Skeletal muscle tissue (tissue), 4 donors: ENCODE results near the gene MORN4. TPM values are rescaled to one million over a fixed set of nuclear protein-coding genes. Genes with fewer than 3 reads are reported as not detected.

Experiments used
- H3K27ac ChIP-seq: one replicate; pipeline ENCODE4 v1.7.0; 2013; ENCODE audit warnings: mild to moderate bottlenecking, low read depth, low read length, inconsistent platforms
- H3K27me3 ChIP-seq, 3 donors: one replicate each; pipeline ENCODE4 v1.7.0; 2013; ENCODE audit warnings: low read length in 3 of 3; ENCODE audit not compliant: control insufficient read depth in 3 of 3, insufficient read depth in 3 of 3
- H3K36me3 ChIP-seq, 3 donors: one replicate each; pipeline ENCODE4 v1.7.0; 2013; ENCODE audit warnings: low read length in 3 of 3; ENCODE audit not compliant: control insufficient read depth in 3 of 3, insufficient read depth in 3 of 3
- H3K4me1 ChIP-seq, 3 donors: one replicate each; pipeline ENCODE4 v1.7.0; 2013; ENCODE audit warnings: low read length in 3 of 3, mild to moderate bottlenecking in 3 of 3; ENCODE audit not compliant: control insufficient read depth in 3 of 3, insufficient read depth in 3 of 3
- H3K4me3 ChIP-seq, 3 donors: one replicate each; pipeline ENCODE4 v1.7.0; 2013; ENCODE audit warnings: low read length in 3 of 3
- H3K9ac ChIP-seq, 3 donors: one replicate each; pipeline ENCODE4 v1.7.0; 2013; ENCODE audit warnings: low read length in 3 of 3, mild to moderate bottlenecking in 3 of 3, moderate library complexity in 2 of 3, low read depth in 1 of 3
- H3K9me3 ChIP-seq, 3 donors: one replicate each; pipeline ENCODE4 v1.7.0; 2013; ENCODE audit warnings: low read length in 3 of 3; ENCODE audit not compliant: control insufficient read depth in 3 of 3
- total RNA-seq: library from RNA; depleted of rRNA; stranded (reverse); fragments of >200 nt; gene quantifications from one replicate; pipeline ENCODE4 v1.2.3, GENCODE V29; 2014
- donor health status: Osteomylitis.

The MORN4 gene
- total RNA-seq: 1.0 TPM

DNA sequence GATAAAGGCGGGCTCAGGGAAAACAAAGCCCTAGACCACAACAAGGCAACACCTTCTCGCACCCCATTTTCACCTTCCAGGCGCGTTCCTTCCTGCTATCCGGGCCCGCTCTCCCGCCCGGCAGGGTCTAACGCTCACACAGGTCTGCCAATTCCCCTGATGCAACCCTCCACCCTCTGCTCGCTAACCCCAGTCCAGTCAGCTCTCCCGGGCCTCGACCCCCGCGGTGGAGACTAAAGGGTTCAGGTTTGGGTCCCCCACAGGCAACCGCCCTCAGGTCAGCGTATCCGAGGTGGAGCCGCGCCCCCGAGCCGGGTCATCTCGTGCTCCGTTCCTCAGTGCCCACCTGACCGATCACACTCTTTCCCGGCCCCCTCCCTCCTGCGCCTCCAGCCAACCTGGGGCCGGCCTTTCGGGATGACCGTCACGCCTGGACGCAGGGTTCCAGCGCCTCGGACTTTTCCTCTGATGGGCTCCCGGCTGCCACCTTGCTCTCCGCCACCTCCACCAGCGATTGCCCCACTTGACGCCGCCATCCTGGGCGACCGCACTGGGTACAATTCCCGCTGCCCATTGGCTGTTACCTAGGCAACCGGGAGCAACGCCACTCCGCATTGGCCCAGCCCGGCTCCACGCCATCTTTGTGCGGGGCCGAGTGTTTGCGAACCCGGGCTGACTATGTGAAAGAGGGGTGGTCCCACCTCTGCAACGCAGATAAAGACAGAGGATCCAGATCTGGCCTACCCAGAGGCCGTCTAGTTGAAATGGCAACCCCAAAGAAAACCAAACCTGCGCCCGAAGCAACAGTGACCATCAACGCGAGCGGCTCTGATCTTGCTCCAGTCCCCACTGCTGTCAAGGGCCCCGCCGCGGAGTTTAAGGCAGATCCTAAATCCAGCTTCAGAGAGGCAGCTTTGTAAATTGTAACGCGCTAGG is at the start of gene MORN4:
MORN4 (minus strand) TSS at position 552 of the 936 bp plus-strand sequence. CDS start 13,847 bp downstream, outside the sequence.
- Histone ChIP-seq H3K4me3 (peak within 1 kb of the TSS; percentile 91 to 93 (median 92)), H3K9ac (peak within 1 kb of the TSS; percentile 79 to 85 (median 79)), H3K27ac (peak within 1 kb of the TSS; percentile 48), H3K36me3 (no peaks in the 10 kb centered on the region), H3K4me1 (peaks cover 7 to 9% (median 7%) of the 10 kb centered on the region in 3 donors), H3K27me3 (no peaks in the 10 kb centered on the region), H3K9me3 (no peaks in the 10 kb centered on the region)

DNA sequence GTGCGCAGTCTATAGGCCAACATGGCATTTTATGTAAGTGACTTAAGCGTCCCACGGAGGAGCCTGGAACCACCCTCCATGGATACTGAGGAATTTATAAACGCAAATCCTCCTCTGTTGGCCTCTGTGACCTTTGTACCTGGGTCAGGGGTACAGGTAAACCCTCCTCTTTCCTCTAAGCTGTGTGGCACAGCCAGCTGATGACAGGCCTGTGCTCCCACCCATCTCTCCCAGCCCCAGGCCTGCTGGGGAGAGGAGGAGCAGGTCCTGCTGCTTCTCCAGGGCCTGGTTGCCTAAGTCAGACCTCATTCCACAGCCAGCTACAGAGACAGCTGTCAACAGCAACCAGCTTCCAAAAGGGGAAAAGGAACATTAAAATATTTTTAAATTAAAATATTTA is 48.7 kb upstream of the MORN4 start:
- H3K9ac ChIP-seq: no peak overlapping the region
- peaks cover 29 to 36% (median 29%) of the 10 kb centered on the region in 3 donors for H3K4me1 ChIP-seq
- H3K27ac ChIP-seq: no peak overlapping the region
- no peaks in the 10 kb centered on the region for H3K27me3 ChIP-seq
- no peaks in the 10 kb centered on the region for H3K9me3 ChIP-seq
- H3K36me3 ChIP-seq: peaks cover 11 to 17% (median 15%) of the 10 kb centered on the region in 3 donors
- no peak overlapping the region for H3K4me3 ChIP-seq

DNA sequence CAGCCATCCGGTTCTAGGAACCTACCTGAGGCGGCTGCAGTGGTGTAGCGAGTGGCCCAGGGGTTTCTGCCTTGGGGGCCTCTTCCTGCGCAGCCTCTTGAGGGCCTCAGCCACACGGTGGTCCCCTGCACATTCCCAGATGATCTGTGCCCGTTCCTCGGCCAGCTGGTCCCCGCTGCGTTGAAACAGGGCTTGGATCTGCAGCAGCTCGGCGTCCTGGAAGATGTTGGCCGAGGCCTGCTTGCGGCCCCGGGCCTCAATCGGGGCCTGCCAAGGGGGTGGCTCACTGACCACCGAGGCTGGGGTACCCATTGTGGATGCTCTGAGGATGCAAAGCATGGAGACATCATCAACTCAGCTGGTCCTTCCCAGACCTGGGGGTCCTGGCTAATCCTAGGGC is 46.3 kb upstream of the MORN4 start:
- H3K27ac ChIP-seq: no peak overlapping the region
- peaks cover 12 to 14% (median 13%) of the 10 kb centered on the region in 3 donors for H3K4me1 ChIP-seq
- H3K36me3 ChIP-seq: peaks cover 25 to 36% (median 30%) of the 10 kb centered on the region in 3 donors
- H3K27me3 ChIP-seq: no peaks in the 10 kb centered on the region
- H3K4me3 ChIP-seq: no peak overlapping the region
- H3K9me3 ChIP-seq: no peaks in the 10 kb centered on the region
- H3K9ac ChIP-seq: no peak overlapping the region

DNA sequence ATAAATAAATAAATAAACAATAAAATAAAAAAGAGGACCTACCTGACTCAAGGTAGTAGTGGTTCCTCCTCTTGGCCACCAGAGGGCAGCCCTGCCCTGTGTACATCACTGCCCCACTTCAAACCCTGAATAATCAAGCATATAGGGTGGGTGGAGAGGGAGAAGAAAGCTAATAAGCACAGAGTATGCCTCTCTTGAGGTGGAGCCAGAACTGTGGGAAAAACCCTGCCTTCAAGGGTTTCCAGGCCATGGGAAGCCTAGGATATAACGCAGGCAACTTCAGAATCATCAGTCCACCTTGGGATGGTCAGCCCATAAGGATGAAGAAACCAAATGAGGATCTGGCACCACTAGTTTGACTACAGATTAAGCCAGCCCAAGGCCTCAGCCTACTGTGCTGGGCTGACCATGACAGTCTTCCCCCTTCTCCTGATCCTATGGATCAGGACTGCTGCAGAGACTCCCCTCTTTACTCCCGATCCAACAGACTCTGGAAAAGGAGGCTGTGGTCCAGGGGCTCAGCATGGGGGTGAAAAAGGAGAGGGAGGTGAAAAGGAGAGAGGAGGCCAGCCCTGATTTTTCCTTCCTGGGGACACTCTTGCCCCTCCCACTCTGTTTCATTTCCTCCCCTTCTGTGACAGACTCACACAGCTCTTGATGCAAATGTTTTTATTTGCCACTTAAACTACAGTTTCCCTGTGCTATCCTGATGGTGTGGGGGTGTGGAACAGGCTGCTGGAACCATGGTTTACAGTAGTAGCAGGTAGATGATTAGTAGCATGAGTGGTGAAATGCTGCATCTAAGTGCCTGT is 43.7 kb upstream of the MORN4 start:
- Histone ChIP-seq H3K36me3 (peaks cover 39 to 49% (median 41%) of the 10 kb centered on the region in 3 donors), H3K27ac (no peak overlapping the region), H3K4me1 (no peaks in the 10 kb centered on the region), H3K27me3 (no peaks in the 10 kb centered on the region), H3K9me3 (no peaks in the 10 kb centered on the region), H3K9ac (no peak overlapping the region), H3K4me3 (no peak overlapping the region)

DNA sequence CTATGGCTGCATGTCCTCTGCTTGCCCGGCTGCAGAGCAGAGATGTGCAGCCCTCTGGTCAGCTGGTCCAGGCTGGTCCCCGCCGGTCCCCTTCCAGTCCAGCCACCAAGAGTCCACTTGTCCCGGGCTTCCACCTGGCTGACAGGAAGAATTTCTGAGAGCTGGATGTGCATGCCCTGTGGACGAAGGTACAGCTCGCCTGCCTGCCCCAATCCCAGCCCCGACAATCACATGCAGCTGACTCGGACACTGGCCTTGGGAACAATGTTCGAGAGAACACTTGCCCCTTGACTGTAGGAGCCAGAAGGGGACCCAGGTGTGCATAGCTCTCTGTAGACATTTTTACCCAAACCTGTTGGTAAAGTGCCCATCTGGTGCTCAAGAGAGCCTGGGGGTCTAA is 41.9 kb upstream of the MORN4 start:
- no peaks in the 10 kb centered on the region for H3K9me3 ChIP-seq
- no peak overlapping the region for H3K27ac ChIP-seq
- peaks cover 41 to 49% (median 45%) of the 10 kb centered on the region in 3 donors for H3K36me3 ChIP-seq
- no peak overlapping the region for H3K4me3 ChIP-seq
- H3K9ac ChIP-seq: no peak overlapping the region
- H3K27me3 ChIP-seq: no peaks in the 10 kb centered on the region
- no peaks in the 10 kb centered on the region for H3K4me1 ChIP-seq

DNA sequence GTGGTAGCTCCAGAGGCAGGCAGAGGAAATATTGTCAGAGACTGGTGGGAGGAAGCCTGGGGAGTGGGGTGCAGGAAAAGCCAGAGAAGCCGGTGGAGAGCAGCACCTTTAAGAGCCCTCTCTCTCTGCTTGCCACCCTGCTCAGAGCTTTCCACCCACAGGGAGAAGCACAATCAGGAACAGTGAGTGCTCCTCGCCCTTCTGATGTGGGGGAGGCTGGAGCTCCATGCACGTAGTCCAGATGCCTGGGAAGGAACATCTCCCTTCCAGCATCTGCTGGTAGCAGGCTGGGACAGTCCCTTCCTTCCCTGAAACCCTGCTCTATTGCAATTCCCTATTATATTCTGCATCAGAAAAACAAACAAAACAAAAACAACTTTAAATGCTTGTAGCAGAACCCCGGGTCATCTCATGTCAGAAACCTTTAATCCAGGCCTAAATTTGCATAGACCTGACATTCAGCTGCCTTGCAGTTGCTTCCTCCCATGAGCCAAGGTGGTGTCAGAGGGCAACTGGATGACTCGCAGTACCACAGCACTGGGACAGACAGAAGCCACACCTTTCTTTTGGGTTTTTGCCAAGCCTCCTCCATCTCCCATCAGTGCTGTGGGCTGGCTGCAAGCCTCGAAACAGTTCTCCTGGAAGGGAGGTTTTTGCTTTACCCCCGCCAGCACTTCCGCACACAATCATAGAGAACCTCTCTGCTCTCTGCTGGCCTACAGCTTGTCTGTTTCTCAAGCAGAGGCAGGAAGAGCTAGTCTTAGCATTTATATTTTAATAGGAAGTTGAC is 40.6 kb upstream of the MORN4 start:
- Histone ChIP-seq H3K9me3 (no peaks in the 10 kb centered on the region), H3K27ac (no peak overlapping the region), H3K9ac (no peak overlapping the region), H3K4me1 (no peaks in the 10 kb centered on the region), H3K27me3 (no peaks in the 10 kb centered on the region), H3K4me3 (no peak overlapping the region), H3K36me3 (peaks cover 40 to 49% (median 47%) of the 10 kb centered on the region in 3 donors)

DNA sequence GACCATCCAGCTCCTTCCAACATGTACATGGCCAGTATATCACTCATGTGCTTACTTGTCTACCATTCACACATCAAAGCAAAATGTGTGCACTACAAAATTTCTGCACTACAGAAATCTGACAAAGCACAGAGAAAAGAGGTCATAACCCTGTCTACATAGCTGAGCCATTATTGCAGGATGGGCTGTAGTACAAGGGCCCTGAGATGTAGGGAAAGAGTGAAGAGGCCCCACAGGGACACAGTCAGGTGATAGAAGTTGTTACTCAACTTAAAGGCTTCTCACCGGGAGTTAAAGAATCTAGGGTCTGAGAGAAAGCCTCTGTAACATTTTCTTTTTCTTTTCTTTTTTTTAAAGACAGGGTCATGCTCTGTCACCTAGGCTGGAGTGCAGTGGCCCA is 36.3 kb upstream of the MORN4 start:
- Histone ChIP-seq H3K9ac (no peak overlapping the region), H3K9me3 (no peaks in the 10 kb centered on the region), H3K4me1 (no peaks in the 10 kb centered on the region), H3K4me3 (no peak overlapping the region), H3K27ac (no peak overlapping the region), H3K27me3 (no peaks in the 10 kb centered on the region), H3K36me3 (peaks cover 28 to 56% (median 43%) of the 10 kb centered on the region in 3 donors)

DNA sequence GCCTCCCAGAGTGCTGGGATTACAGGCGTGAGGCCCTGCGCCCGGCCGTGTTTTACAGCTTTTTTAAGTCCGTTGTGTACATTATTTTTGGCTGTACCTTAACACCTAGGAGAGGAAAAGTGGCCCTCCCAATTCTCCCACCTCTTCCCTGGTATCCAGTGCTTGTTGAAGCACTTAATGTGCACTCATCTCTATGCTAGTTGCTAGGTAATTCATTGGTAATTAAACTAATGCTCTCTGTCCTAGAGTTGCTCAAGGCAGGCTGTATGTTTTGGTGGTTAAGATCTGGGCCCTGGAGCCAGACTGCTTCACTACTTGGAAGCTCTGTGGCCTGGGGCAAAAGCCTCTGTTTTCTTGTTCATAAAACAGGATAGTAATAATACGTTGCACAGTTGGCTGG is 34.2 kb upstream of the MORN4 start:
- Histone ChIP-seq H3K4me3 (no peak overlapping the region), H3K27me3 (no peaks in the 10 kb centered on the region), H3K9ac (no peak overlapping the region), H3K27ac (no peak overlapping the region), H3K9me3 (no peaks in the 10 kb centered on the region), H3K4me1 (no peaks in the 10 kb centered on the region), H3K36me3 (peaks cover 17 to 52% (median 46%) of the 10 kb centered on the region in 3 donors)

DNA sequence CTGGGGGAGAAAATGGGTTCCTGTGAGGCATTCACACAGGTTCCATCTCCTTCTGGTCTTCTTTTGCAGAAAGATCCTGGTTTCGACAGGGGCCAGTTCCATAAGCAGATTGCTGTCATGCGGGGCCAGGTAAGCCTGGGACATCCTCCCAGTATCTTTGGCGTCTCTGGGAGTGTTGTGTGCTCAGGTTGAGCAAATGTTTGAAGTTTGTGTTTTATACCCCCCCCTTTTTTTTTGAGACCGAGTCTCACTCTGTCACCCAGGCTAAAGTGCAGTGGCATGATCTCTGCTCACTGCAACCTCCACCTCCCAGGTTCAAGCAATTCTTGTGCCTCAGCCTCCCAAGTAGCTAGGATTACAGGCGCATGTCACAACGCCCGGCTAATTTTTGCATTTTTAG is 33.7 kb upstream of the MORN4 start:
- no peak overlapping the region for H3K9ac ChIP-seq
- peaks cover 17 to 52% (median 49%) of the 10 kb centered on the region in 3 donors for H3K36me3 ChIP-seq
- no peak overlapping the region for H3K27ac ChIP-seq
- no peak overlapping the region for H3K4me3 ChIP-seq
- no peaks in the 10 kb centered on the region for H3K9me3 ChIP-seq
- H3K4me1 ChIP-seq: no peaks in the 10 kb centered on the region
- no peaks in the 10 kb centered on the region for H3K27me3 ChIP-seq
